Smooth muscle cell (in vitro differentiated cells): ENCODE measurements around the gene SVOPL. TPM values are rescaled to one million over a fixed set of nuclear protein-coding genes. Genes with fewer than 3 reads are reported as not detected.

ENCODE experiments used
- DNase-seq: peaks from one replicate; lab custom pipeline; 2025; ENCODE audit not compliant: unreplicated experiment; lab: John Stamatoyannopoulos, UW
- H2AFZ ChIP-seq: fragments of 200-600 bp; sonication (generic); 2 replicates; pipeline ENCODE4 v1.6.0; 2016; ENCODE audit warnings: antibody characterized with exemption, low read depth, mild to moderate bottlenecking
- H3F3A ChIP-seq: fragments of 200-600 bp; sonication (generic); 2 replicates; pipeline ENCODE4 v1.6.0; 2017; ENCODE audit warnings: antibody characterized with exemption, low read depth
- H3K27ac ChIP-seq: fragments of 200-600 bp; sonication (generic); 2 replicates; pipeline ENCODE4 v1.5.1; 2016; ENCODE audit warnings: low read depth, mild to moderate bottlenecking
- H3K27me3 ChIP-seq: fragments of 200-600 bp; sonication (generic); 2 replicates; pipeline ENCODE4 v1.6.1; 2016; ENCODE audit warnings: low read depth, mild to moderate bottlenecking
- H3K36me3 ChIP-seq: fragments of 200-600 bp; sonication (generic); 2 replicates; pipeline ENCODE4 v1.5.1; 2016; ENCODE audit warnings: low read depth
- H3K4me1 ChIP-seq: fragments of 200-600 bp; sonication (generic); 2 replicates; pipeline ENCODE4 v1.5.1; 2016; ENCODE audit warnings: low read depth
- H3K4me2 ChIP-seq: fragments of 200-600 bp; sonication (generic); 2 replicates; pipeline ENCODE4 v1.6.0; 2016; ENCODE audit warnings: mild to moderate bottlenecking
- H3K4me3 ChIP-seq: fragments of 200-600 bp; sonication (generic); 2 replicates; pipeline ENCODE4 v1.5.1; 2016; ENCODE audit warnings: mild to moderate bottlenecking
- H3K79me2 ChIP-seq: fragments of 200-600 bp; sonication (generic); 2 replicates; pipeline ENCODE4 v1.6.0; 2016; ENCODE audit warnings: low read depth, mild to moderate bottlenecking
- H3K9ac ChIP-seq: fragments of 200-600 bp; sonication (generic); 2 replicates; pipeline ENCODE4 v1.6.0; 2016; ENCODE audit warnings: low read depth
- H3K9me3 ChIP-seq: fragments of 200-600 bp; sonication (generic); replicated peaks from 2 replicates; pipeline ENCODE4 v1.5.1; 2016; ENCODE audit warnings: low read depth
- H4K20me1 ChIP-seq: fragments of 200-600 bp; sonication (generic); 2 replicates; pipeline ENCODE4 v1.6.0; 2016; ENCODE audit warnings: low read depth
- CTCF ChIP-seq: fragments of 200-600 bp; sonication (generic); IDR thresholded peaks from 2 replicates; pipeline ENCODE4 v1.5.1; 2017; ENCODE audit warnings: borderline replicate concordance, mild to moderate bottlenecking, antibody characterized with exemption; ENCODE audit not compliant: insufficient read depth, poor library complexity, severe bottlenecking
- WGBS: methylation state at CpG from one replicate; pipeline ENCODE4 v1.1.7; 2016; ENCODE audit warnings: low lambda C conversion rate; 5-methylcytosine and 5-hydroxymethylcytosine counted together
- polyA plus RNA-seq: library from polyadenylated mRNA; unstranded; fragments of >200 nt; fragmentation: Nextera tagmentation; extraction: Ambion mirVana; gene quantifications from 2 replicates; pipeline ENCODE4 v1.2.1, GENCODE V29; 2016
- total RNA-seq: library from RNA; depleted of rRNA; stranded (reverse); fragments of >200 nt; gene quantifications from 2 replicates; pipeline ENCODE4 v1.2.3, GENCODE V29; 2014

The SVOPL gene
- total and polyA plus RNA-seq, 2 experiments from 2014 or later, result not detected

GRCh38 chr7:138710536-138711385, 9.6 kb upstream of the SVOPL start:
- no peaks in the 10 kb centered on the region for H3K27me3 ChIP-seq
- no peaks in the 10 kb centered on the region for H4K20me1 ChIP-seq
- 40% methylated on average over 15 of the region's 15 CpGs for WGBS
- H3K4me3 ChIP-seq, result no peak overlapping the region
- no peaks in the 10 kb centered on the region for H3K36me3 ChIP-seq
- H3K9me3 ChIP-seq, result no peaks in the 10 kb centered on the region
- no peaks in the 10 kb centered on the region for H3K79me2 ChIP-seq
- no peaks in the 10 kb centered on the region for H3K4me1 ChIP-seq
- H3F3A ChIP-seq, result no peaks in the 10 kb centered on the region
- peak overlapping the region; percentile 63 for H3K4me2 ChIP-seq
- DNase-seq, result no peak
- no peak for TF ChIP-seq CTCF
- H2AFZ ChIP-seq, result no peak overlapping the region
- H3K9ac ChIP-seq, result peak overlapping the region; percentile 30
- peak overlapping the region; percentile 64 for H3K27ac ChIP-seq

- 27% methylated on average over 7 of the region's 7 CpGs for WGBS
- TF ChIP-seq CTCF, result no peak
- Histone ChIP-seq H2AFZ (peak overlapping the region; percentile 56), H3K9me3 (no peaks in the 10 kb centered on the region), H3K4me2 (peak overlapping the region; percentile 48), H3K36me3 (no peaks in the 10 kb centered on the region), H3F3A (no peaks in the 10 kb centered on the region), H3K27ac (peak overlapping the region; percentile 48), H3K4me3 (no peak overlapping the region), H3K79me2 (no peaks in the 10 kb centered on the region), H3K9ac (no peak overlapping the region), H3K27me3 (no peaks in the 10 kb centered on the region), H3K4me1 (no peaks in the 10 kb centered on the region), H4K20me1 (no peaks in the 10 kb centered on the region)
- DNase-seq, result no peak
These were observed 4.0 kb upstream of the SVOPL start for GRCh38 chr7:138705167-138705566.

DNA sequence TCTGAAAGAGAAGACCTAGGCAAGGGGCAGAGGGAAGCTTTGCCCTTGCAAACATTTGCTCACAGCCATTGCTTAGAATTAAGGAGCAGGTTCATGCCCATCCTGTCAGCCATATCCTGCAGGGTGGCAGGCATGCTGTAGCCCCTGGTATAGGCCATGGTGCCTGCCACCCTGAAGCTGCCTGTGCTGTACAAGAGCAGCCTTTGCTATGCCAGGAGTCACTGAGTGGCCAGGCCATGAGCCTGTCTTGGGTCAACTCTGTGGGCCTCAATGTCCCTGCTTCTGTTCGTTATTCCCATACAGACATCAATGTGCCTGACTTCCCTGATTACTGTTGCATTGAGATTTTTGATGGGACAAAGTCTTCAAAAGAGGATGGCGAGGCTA, 368 bp upstream of the SVOPL start:
- 97% methylated on average over 2 of the region's 2 CpGs for WGBS
- no peak for DNase-seq
- H4K20me1 ChIP-seq, result no peaks in the 10 kb centered on the region
- no peaks in the 10 kb centered on the region for H3K79me2 ChIP-seq
- no peak overlapping the region for H2AFZ ChIP-seq
- H3F3A ChIP-seq, result no peaks in the 10 kb centered on the region
- TF ChIP-seq CTCF, result no peak
- no peak overlapping the region for H3K4me3 ChIP-seq
- H3K27ac ChIP-seq, result no peak overlapping the region
- H3K27me3 ChIP-seq, result no peaks in the 10 kb centered on the region
- H3K9ac ChIP-seq, result no peak overlapping the region
- H3K36me3 ChIP-seq, result no peaks in the 10 kb centered on the region
- H3K4me1 ChIP-seq, result no peaks in the 10 kb centered on the region
- no peaks in the 10 kb centered on the region for H3K9me3 ChIP-seq
- H3K4me2 ChIP-seq, result no peak overlapping the region

DNA sequence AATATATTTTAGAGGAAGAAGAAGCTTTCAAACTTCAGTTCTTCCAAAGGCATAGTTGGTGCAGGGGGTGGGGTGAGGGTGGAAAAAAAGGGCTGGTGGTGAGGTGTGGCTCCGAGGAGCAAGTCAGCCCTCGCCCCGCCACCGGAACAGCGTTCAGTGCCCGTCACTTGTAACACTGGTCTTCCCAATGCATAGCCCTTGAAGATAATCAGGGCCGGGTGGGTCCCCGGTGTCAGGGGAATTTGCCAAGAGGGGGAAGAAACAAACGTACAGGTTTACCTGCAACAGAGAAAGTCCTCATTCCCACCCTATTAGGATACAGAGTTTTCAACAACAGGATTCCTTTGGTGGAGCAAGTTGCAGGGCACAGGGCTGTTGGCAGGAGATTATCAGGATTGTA, 1.5 kb downstream of the SVOPL start:
- H3K4me3 ChIP-seq, result no peak overlapping the region
- no peaks in the 10 kb centered on the region for H3K9me3 ChIP-seq
- no peak for DNase-seq
- H3K27me3 ChIP-seq, result no peaks in the 10 kb centered on the region
- TF ChIP-seq CTCF, result no peak
- no peaks in the 10 kb centered on the region for H4K20me1 ChIP-seq
- H3K9ac ChIP-seq, result no peak overlapping the region
- no peaks in the 10 kb centered on the region for H3K4me1 ChIP-seq
- no peak overlapping the region for H3K4me2 ChIP-seq
- WGBS, result 89% methylated on average over 9 of the region's 9 CpGs
- no peaks in the 10 kb centered on the region for H3K36me3 ChIP-seq
- H2AFZ ChIP-seq, result no peak overlapping the region
- no peak overlapping the region for H3K27ac ChIP-seq
- no peaks in the 10 kb centered on the region for H3K79me2 ChIP-seq
- H3F3A ChIP-seq, result no peaks in the 10 kb centered on the region
